ENCODE data around the gene SRGAP2C.
"Not testable (repeated sequence)": the region's sequence is repeated elsewhere in the genome, so short reads cannot be mapped to it uniquely, and the experiment has no call there.

DNA sequence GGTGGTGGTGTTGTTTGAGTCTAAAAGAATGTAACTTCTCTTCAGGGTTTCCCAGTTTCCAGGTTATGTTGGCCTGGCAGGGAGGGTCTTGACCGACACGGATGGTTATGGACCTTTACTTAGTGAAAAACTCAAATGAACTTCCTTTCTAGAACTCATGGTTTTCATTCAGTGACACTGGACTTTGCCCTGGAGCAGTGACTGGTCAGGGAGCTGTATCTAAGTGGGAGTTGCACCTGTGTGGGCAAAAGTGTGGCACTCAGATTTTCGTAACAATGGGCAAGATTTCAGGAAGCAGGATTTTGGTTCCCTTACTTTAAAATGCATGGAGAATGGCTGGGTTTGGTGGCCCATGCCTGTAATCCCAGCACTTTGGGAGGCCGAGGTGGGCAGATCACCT, 67.9 kb downstream of the SRGAP2C start:
- not testable (repeated sequence) for TF ChIP-seq POLR2AphosphoS5 (IDR thresholded peaks at IDR 0.05; ENCODE audit: borderline replicate concordance, low read depth, low read length); EZH2 (IDR thresholded peaks at IDR 0.05)
